GM10266 (cell line): ENCODE data around the gene GCHFR.

ENCODE experiments used
- DNase-seq: peaks from one replicate; pipeline ENCODE4 v3.0.0; 2012; ENCODE audit errors: extremely low spot score
- CTCF ChIP-seq: IDR thresholded peaks from 2 replicates; pipeline ENCODE4 v1.5.1; 2012; ENCODE audit warnings: mild to moderate bottlenecking, low read depth; ENCODE audit not compliant: control insufficient read depth, insufficient read depth; ENCODE audit errors: missing control alignments

GCHFR gene

GRCh38 chr15:40789999-40790398, 26.1 kb downstream of the GCHFR start:
- no peak for DNase-seq
- no peak for TF ChIP-seq CTCF

GRCh38 chr15:40790718-40791117, 26.9 kb downstream of the GCHFR start:
- TF ChIP-seq CTCF = no peak
- DNase-seq = no peak

- no peak for TF ChIP-seq CTCF
- DNase-seq = no peak
Observed at GRCh38 chr15:40792394-40792793, 28.5 kb downstream of the GCHFR start.

- TF ChIP-seq CTCF = no peak
Observed at GRCh38 chr15:40793216-40793989, 29.5 kb downstream of the GCHFR start.

DNA sequence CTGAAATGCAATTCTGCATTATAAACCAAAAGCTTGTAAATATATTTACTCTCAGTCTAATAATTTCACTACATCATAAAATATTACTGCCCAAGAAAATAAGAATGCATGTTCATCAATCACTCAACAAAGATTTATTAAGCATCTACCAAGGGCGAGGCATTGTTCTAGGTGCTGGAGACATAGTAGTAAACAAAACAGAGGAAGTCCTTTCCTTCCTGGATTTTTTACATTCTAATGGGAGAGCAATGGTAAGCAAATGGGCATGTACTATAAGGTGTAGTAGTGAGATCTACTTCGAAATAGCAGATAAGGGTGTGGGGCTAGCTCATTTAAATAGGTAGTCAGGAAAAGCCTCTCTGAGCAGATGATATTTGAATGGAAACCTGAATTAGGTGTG, 32.2 kb downstream of the GCHFR start:
- no peak for DNase-seq
- TF ChIP-seq CTCF = no peak

More at GRCh38 chr15:40793216-40793989, 29.5 kb downstream of the GCHFR start:
- no peak for DNase-seq

GRCh38 chr15:40796512-40796911, 32.6 kb downstream of the GCHFR start:
- DNase-seq = no peak
- TF ChIP-seq CTCF = no peak

DNA sequence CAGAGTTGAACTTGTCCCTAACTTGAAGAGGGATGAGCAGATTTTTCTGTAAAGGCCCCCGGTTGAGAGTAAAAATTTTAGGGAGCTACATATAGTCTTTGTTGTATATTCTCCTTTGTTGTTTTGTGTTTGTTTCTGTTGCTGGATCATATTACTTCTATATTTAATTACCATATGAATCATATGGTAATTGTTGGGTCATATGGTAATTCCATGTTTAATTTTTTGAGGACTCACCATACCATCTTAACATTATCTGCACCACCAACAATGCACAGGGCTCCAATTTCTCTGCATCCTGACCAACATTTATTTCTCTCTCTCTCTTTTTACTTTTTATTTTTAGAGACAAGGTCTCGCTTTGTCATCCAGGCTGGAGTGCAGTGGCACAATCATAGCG, 35.7 kb downstream of the GCHFR start:
- no peak for TF ChIP-seq CTCF
- DNase-seq = no peak
